Parathyroid adenoma (tissue), 2 donors: ENCODE data around the gene OR8B12.

ENCODE experiments used
- H2AFZ ChIP-seq: fragments of 300-600 bp; sonication (generic); one replicate; pipeline ENCODE4 v1.7.0; 2017; ENCODE audit warnings: antibody characterized with exemption, mild to moderate bottlenecking
- H3K27ac ChIP-seq: fragments of 300-600 bp; sonication (generic); one replicate; pipeline ENCODE4 v1.7.0; 2017
- H3K27me3 ChIP-seq: fragments of 300-600 bp; sonication (generic); one replicate; pipeline ENCODE4 v1.7.0; 2017; ENCODE audit warnings: low read length; ENCODE audit not compliant: control insufficient read depth, insufficient read depth
- H3K36me3 ChIP-seq: fragments of 300-600 bp; sonication (generic); one replicate; pipeline ENCODE4 v1.7.0; 2017; ENCODE audit warnings: low read length; ENCODE audit not compliant: control insufficient read depth, insufficient read depth
- H3K4me1 ChIP-seq: fragments of 300-600 bp; sonication (generic); one replicate; pipeline ENCODE4 v1.7.0; 2017; ENCODE audit warnings: control low read depth
- H3K4me2 ChIP-seq: fragments of 300-600 bp; sonication (generic); one replicate; pipeline ENCODE4 v1.7.0; 2017; ENCODE audit warnings: low read length
- H3K4me3 ChIP-seq: fragments of 300-600 bp; sonication (generic); one replicate; pipeline ENCODE4 v1.7.0; 2017; ENCODE audit warnings: low read depth, low read length
- H3K79me2 ChIP-seq: fragments of 300-600 bp; sonication (generic); one replicate; pipeline ENCODE4 v1.7.0; 2017; ENCODE audit warnings: control low read depth
- H3K9ac ChIP-seq: fragments of 300-600 bp; sonication (generic); one replicate; pipeline ENCODE4 v1.7.0; 2017; ENCODE audit warnings: mild to moderate bottlenecking
- H3K9me3 ChIP-seq: fragments of 300-600 bp; sonication (generic); one replicate; pipeline ENCODE4 v1.7.0; 2017; ENCODE audit warnings: low read length; ENCODE audit not compliant: control insufficient read depth
- CTCF ChIP-seq: fragments of 300-600 bp; sonication (generic); IDR thresholded peaks from one replicate; pipeline ENCODE4 v1.7.0; 2017; ENCODE audit warnings: antibody characterized with exemption, mild to moderate bottlenecking
- donor health status: primary hyperparathyroidism.

OR8B12 gene

GRCh38 chr11:124543554-124543953 is at the start of gene OR8B12:
OR8B12 (minus strand) TSS chr11:124543654; CDS start chr11:124543654, 0 bp downstream.
- no peak for TF ChIP-seq CTCF
- H3K27me3 ChIP-seq, result no peaks in the 10 kb centered on the region
- no peak within 1 kb of the TSS for H3K9ac ChIP-seq
- no peaks in the 10 kb centered on the region for H3K9me3 ChIP-seq
- no peaks in the 10 kb centered on the region for H3K79me2 ChIP-seq
- no peak within 1 kb of the TSS for H3K27ac ChIP-seq
- H3K4me3 ChIP-seq, result no peak within 1 kb of the TSS
- H2AFZ ChIP-seq, result no peak within 1 kb of the TSS
- H3K4me2 ChIP-seq, result no peak within 1 kb of the TSS
- no peaks in the 10 kb centered on the region for H3K4me1 ChIP-seq
- H3K36me3 ChIP-seq, result no peaks in the 10 kb centered on the region

- H3K79me2 ChIP-seq, result no peaks in the 10 kb centered on the region
- H3K4me1 ChIP-seq, result no peaks in the 10 kb centered on the region
- no peak for TF ChIP-seq CTCF
- no peak overlapping the region for H2AFZ ChIP-seq
- no peaks in the 10 kb centered on the region for H3K36me3 ChIP-seq
- H3K9me3 ChIP-seq, result no peaks in the 10 kb centered on the region
- no peak overlapping the region for H3K9ac ChIP-seq
- H3K4me2 ChIP-seq, result no peak overlapping the region
- no peak overlapping the region for H3K4me3 ChIP-seq
- H3K27me3 ChIP-seq, result no peaks in the 10 kb centered on the region
- H3K27ac ChIP-seq, result no peak overlapping the region
Measured at GRCh38 chr11:124592627-124593026, 49.2 kb upstream of the OR8B12 start.

GRCh38 chr11:124591430-124591829 is 48.0 kb upstream of the OR8B12 start:
- Histone ChIP-seq H3K4me3 (no peak overlapping the region), H3K27ac (no peak overlapping the region)
- no peak for TF ChIP-seq CTCF

GRCh38 chr11:124586238-124586860 is 42.9 kb upstream of the OR8B12 start:
- H3K36me3 ChIP-seq, result no peaks in the 10 kb centered on the region
- no peak overlapping the region for H3K27ac ChIP-seq
- no peak overlapping the region for H3K4me2 ChIP-seq
- H3K27me3 ChIP-seq, result no peaks in the 10 kb centered on the region
- no peaks in the 10 kb centered on the region for H3K9me3 ChIP-seq
- no peaks in the 10 kb centered on the region for H3K4me1 ChIP-seq
- H3K4me3 ChIP-seq, result no peak overlapping the region
- TF ChIP-seq CTCF, result peak; percentile 31
- no peaks in the 10 kb centered on the region for H3K79me2 ChIP-seq
- H3K9ac ChIP-seq, result no peak overlapping the region
- H2AFZ ChIP-seq, result no peak overlapping the region

More at GRCh38 chr11:124591430-124591829, 48.0 kb upstream of the OR8B12 start:
- no peaks in the 10 kb centered on the region for H3K27me3 ChIP-seq
- no peaks in the 10 kb centered on the region for H3K36me3 ChIP-seq
- no peaks in the 10 kb centered on the region for H3K9me3 ChIP-seq
- no peaks in the 10 kb centered on the region for H3K79me2 ChIP-seq
- no peaks in the 10 kb centered on the region for H3K4me1 ChIP-seq
- H3K9ac ChIP-seq, result no peak overlapping the region
- no peak overlapping the region for H2AFZ ChIP-seq
- no peak overlapping the region for H3K4me2 ChIP-seq

- Histone ChIP-seq H3K4me2 (no peak overlapping the region), H3K4me1 (no peaks in the 10 kb centered on the region), H3K9me3 (no peaks in the 10 kb centered on the region), H3K36me3 (no peaks in the 10 kb centered on the region), H3K27ac (no peak overlapping the region), H2AFZ (no peak overlapping the region), H3K27me3 (no peaks in the 10 kb centered on the region), H3K79me2 (no peaks in the 10 kb centered on the region), H3K4me3 (no peak overlapping the region), H3K9ac (no peak overlapping the region)
- no peak for TF ChIP-seq CTCF
Measured at GRCh38 chr11:124584681-124585372, 41.4 kb upstream of the OR8B12 start.
